Hematopoietic multipotent progenitor cell (in vitro differentiated cells): Measurements from ENCODE around the gene GRM3. TPM values are rescaled to one million over a fixed set of nuclear protein-coding genes. Genes with fewer than 3 reads are reported as not detected.

Experiments
- DNase-seq, 3 donors: peaks; one replicate each; pipeline ENCODE4 v3.0.0-alpha.2; 2011 to 2015; ENCODE audit warnings: low read depth in 2 of 3, low spot score in 2 of 3
- total RNA-seq: library from RNA; depleted of rRNA; stranded (reverse); fragments of >200 nt; gene quantifications from one replicate; pipeline ENCODE4 v1.2.3, GENCODE V29; 2012

The GRM3 gene
- total RNA-seq, 1 donor, result not detected

DNA sequence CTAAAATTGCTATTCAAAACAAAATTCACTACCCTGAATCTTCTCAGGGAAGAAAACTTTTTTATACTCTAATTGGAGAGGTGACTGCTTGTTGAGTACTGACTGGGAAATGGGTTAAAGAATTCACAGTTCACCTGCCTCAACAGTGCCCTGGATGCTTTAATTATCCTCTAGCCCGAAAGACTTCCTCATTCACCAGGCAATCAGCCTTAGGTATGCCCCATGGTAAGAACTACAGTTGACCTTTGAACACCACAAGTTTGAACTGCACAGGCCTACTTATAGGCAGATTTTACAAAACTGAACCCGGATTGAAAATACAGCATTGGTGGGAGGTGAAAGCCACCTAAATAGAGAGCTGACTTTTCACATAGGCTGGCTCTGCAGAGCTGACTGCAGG lies 240.4 kb downstream of the GRM3 start:
- no peak for DNase-seq

- no peak for DNase-seq
Measured at GRCh38 chr7:86889501-86889900, 245.8 kb downstream of the GRM3 start.

GRCh38 chr7:86898171-86898570 lies 254.5 kb downstream of the GRM3 start:
- no peak for DNase-seq

- DNase-seq, result no peak
Measured at GRCh38 chr7:86900886-86901285, 257.2 kb downstream of the GRM3 start.

DNA sequence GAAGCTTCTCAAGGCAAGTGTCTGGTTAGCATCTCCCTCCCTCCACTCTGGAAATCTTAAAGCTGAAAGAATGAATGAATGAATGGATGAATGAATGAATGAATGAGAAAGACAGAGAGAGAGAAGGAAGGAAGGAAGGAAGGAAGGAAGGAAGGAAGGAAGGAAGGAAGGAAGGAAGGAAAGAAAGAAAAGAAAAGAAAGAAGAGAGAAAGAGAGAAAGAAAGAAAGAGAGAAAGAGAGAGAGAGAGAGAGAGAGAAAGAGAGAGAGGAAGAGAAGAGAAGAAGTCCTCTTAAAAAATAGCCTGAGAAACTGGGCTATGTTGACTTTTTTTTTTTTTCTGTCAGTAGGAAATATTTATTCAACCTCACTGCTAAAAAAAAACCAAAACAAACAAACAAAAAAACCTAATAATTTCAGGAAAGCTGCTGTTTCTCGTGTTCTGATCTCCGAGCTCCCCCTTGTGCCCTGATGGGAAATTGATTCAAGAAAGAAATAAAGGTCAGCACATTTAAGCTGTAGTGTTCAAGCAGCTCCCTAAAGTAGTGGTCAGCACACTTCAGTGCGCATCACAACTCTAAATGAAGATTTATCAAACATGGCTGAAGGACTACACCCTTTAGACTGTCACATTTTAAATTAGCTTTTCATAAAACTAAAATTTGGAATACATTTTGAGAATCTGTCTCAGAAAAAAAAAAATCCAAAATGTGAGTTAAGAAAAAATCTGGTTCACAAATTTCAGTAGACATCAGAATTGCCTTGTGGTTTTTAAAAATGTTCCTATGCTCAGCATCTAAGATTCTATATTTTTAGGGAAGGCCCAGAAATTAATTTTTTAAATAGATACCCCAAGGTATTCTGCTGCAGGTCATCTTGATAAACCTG lies 261.5 kb downstream of the GRM3 start:
- DNase-seq, result peak in 1 of 3 donors; percentile 32

DNA sequence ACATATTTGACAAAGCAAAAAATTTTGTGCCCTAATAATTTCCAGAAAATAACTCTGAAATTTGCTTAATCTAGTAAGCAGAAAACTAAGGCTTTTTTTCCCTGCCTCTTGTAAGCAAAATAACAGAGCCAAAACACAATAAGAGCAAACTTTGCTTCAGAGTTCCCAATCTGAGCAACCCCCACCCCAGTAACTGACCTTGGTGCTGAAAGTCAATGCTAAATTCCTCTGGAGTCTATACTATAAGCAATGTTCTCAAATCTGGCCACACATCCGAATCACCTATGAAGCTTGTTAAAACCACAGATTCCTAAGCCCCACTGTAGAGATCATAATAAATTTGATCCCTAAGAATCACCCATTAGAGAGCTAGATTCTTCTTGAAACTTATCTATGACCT lies 265.2 kb downstream of the GRM3 start:
- peak in 1 of 3 donors; percentile 39 for DNase-seq

DNA sequence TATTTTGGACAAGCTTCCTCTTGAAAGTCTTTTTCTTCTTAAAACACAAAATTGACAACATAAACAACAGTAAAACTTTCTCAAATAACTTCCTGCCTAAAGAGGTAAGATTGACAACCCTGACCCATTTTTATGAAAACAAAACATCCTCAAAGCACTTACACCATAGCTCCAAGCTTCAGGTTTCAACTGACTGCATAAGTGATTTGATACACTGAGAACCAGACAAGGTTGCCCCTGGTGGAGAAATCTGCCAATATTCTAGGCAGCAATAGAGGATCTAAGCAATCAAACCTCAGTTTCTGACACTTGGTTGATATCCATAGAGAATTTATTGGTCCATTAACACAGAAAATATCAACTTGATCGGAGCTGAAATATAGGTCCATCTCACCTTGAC lies 267.9 kb downstream of the GRM3 start:
- no peak for DNase-seq

DNA sequence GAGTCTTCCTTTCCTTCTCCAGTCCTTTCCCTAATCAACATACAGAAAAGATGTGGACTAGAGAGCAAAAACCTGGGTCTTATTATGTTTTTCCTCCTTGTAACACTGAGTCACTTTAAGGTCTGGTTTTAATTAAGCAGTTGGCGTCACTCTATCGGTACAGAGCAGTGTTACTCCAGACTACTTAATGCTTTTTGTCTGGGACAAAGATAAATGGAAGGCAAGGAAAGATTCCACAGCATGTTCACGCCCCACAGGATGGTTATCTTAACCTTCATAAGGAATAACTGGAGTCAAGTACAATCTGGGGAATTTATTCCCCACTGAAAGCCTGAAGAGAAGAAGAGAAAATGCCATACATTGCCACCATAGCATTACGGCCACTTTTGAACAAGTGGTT lies 270.0 kb downstream of the GRM3 start:
- DNase-seq, result no peak
